K562 (cell line): ENCODE results near the gene CD24. TPM values are rescaled to one million over a fixed set of nuclear protein-coding genes. Genes with fewer than 3 reads are reported as not detected.

Experiments
- CHAMP1 ChIP-seq: fragments of 450-650 bp; IDR thresholded peaks from 2 replicates; pipeline ENCODE4 v1.6.1; 2016; ENCODE audit warnings: mild to moderate bottlenecking
- HES1 ChIP-seq: fragments of 450-650 bp; IDR thresholded peaks from 2 replicates; pipeline ENCODE4 v1.6.1; 2016; ENCODE audit warnings: low read depth, mild to moderate bottlenecking, moderate library complexity
- KAT2B ChIP-seq: IDR thresholded peaks from one replicate; pipeline ENCODE4 v1.6.1; 2012; ENCODE audit warnings: low read depth, mild to moderate bottlenecking, control low read depth, inconsistent platforms, low read length, moderate library complexity
- MEF2D ChIP-seq: conservative IDR thresholded peaks from 2 replicates; pipeline ENCODE4 v1.6.1; 2016; ENCODE audit warnings: low read depth, missing genetic modification characterization, missing compliant biosample characterization
- MTF1 ChIP-seq: fragments of 250-450 bp; sonication (Bioruptor Pico); IDR thresholded peaks from 2 replicates; pipeline ENCODE4 v1.9.0; 2021; ENCODE audit warnings: moderate library complexity, mild to moderate bottlenecking, inconsistent platforms, borderline replicate concordance
- NONO ChIP-seq, 2 experiments: fragments of 200-400 bp in 1 of 2; fragments of 450-650 bp in 1 of 2; formaldehyde crosslinking in 1 of 2; IDR thresholded peaks; 2 replicates each; pipeline ENCODE4 v1.6.1; 2017; ENCODE audit warnings: low read depth in 2 of 2, mild to moderate bottlenecking in 2 of 2, moderate library complexity in 2 of 2, low read length in 1 of 2
- PRDM10 ChIP-seq: fragments of 450-650 bp; IDR thresholded peaks from 2 replicates; pipeline ENCODE4 v1.6.1; 2018; ENCODE audit not compliant: partially characterized antibody
- STAT6 ChIP-seq: sonication (generic); formaldehyde crosslinking; IDR thresholded peaks from 2 replicates; pipeline ENCODE4 v1.8.1; 2023; ENCODE audit warnings: mild to moderate bottlenecking, missing genetic modification reagents
- U2AF1 ChIP-seq: fragments of 200-400 bp; formaldehyde crosslinking; optimal IDR thresholded peaks from 2 replicates; pipeline ENCODE3; 2017; ENCODE audit warnings: mild to moderate bottlenecking, low read depth, low read length, moderate library complexity
- ZNF274 ChIP-seq: IDR thresholded peaks from 2 replicates; pipeline ENCODE4 v1.6.1; 2011; ENCODE audit warnings: low read depth, mild to moderate bottlenecking, low read length, moderate library complexity, borderline replicate concordance
- ZNF592 ChIP-seq: fragments of 450-650 bp; IDR thresholded peaks from 2 replicates; pipeline ENCODE4 v1.6.1; 2017; ENCODE audit warnings: antibody characterized with exemption, mild to moderate bottlenecking
- polyA plus RNA-seq, 8 experiments: library from polyadenylated mRNA; depleted of rRNA in 4 of 8; stranded (reverse) in 5 of 8; unstranded in 3 of 8; fragments of >200 nt; fragmentation: Nextera tagmentation in 2 of 8; fragmentation: Illumina TruSeq in 1 of 8; extraction: Ambion mirVana in 2 of 8; extraction: Trizol in 1 of 8; gene quantifications; 2 replicates each; pipeline versions ENCODE4 v1.2.1 to v1.2.3, GENCODE V29; 2011 to 2014; ENCODE audit warnings: inconsistent platforms in 1 of 8, missing spikeins in 1 of 8
- total RNA-seq, 7 experiments: library from RNA; depleted of rRNA in 6 of 7; stranded (reverse); fragments of >200 nt in 6 of 7; fragmentation: Illumina TruSeq in 2 of 7; extraction: Trizol in 2 of 7; gene quantifications; 2 replicates each; pipeline versions ENCODE4 v1.2.1 to v1.2.3, GENCODE V29; 2011 to 2021; ENCODE audit warnings: low replicate concordance in 1 of 7

CD24 gene
- total and polyA plus RNA-seq, 9 of the 15 experiments (the other 6 are each of a cell fraction or from before 2014, with no cell fraction given), result 8.8 to 155 (median 27.1) TPM

- no peak for TF ChIP-seq PRDM10
- no peak for TF ChIP-seq ZNF274
- no peak for TF ChIP-seq MTF1
- TF ChIP-seq MEF2D (tag), result no peak
- TF ChIP-seq NONO (IDR thresholded peaks at IDR 0.05; ENCODE audit: low read depth in 2 of 2, low read length in 1 of 2), result 0 out of 4 replicates have a peak, but pooled peaks of 1 of the 2 experiments have one; percentile 17
- TF ChIP-seq ZNF592, result no peak; the same call in 1 of the 2 replicates
- no peak for TF ChIP-seq HES1
- no peak for TF ChIP-seq STAT6 (CRISPR knock-in tag)
- no peak for TF ChIP-seq CHAMP1
- TF ChIP-seq U2AF1, result no peak
- TF ChIP-seq KAT2B, result no peak
These were observed 639 bp upstream of the CD24 start (continued) for GRCh38 chr6:106974999-106975737.
